HG03469 (cell line): ENCODE data around the gene MKX.

Source experiments
- ATAC-seq: cut with Tn5 transposase; IDR thresholded peaks from one replicate; pipeline ENCODE4 v1.9.1; 2021; ENCODE audit warnings: mild to moderate bottlenecking, moderate library complexity, moderate number of reproducible peaks; ENCODE audit not compliant: unreplicated experiment

Gene MKX, protein sequence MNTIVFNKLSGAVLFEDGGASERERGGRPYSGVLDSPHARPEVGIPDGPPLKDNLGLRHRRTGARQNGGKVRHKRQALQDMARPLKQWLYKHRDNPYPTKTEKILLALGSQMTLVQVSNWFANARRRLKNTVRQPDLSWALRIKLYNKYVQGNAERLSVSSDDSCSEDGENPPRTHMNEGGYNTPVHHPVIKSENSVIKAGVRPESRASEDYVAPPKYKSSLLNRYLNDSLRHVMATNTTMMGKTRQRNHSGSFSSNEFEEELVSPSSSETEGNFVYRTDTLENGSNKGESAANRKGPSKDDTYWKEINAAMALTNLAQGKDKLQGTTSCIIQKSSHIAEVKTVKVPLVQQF

DNA sequence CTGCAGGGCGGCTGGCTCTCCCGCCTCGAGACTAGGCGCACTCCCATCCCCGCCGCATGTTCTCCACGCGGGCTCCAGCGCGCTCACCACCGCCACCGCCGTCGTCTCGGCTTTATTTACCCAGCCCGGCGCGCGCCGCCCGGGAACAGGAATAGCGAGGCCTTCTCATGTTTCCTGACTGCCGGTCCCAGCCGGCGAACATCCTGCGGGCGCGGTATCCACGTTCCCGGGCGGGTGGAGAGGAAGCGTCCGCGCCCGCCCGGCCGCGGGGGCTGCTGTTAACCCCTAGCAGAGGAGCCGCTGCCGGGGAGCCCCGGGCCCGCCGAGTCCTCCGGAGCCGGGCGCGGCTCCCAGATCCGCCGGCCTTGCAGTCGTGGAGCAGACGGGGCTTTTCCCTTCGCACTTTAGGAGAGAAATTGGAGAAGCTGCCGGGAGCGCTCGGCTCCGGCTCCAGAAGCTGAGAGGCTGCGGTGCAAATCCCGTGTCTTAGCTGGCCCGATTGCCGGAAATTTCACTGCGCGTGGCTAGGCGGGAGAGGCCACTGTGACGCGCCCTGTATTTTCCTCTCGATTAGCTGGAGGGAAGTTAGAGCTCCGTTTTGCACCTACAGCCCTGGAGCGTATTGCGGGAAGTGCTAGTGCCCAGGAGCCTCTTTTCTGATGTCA is at the start of gene MKX:
TSS of gene MKX (minus strand) at position 88 of the 665 bp plus-strand sequence. CDS start 2,404 bp downstream, outside the sequence.
- no peak for ATAC-seq

DNA sequence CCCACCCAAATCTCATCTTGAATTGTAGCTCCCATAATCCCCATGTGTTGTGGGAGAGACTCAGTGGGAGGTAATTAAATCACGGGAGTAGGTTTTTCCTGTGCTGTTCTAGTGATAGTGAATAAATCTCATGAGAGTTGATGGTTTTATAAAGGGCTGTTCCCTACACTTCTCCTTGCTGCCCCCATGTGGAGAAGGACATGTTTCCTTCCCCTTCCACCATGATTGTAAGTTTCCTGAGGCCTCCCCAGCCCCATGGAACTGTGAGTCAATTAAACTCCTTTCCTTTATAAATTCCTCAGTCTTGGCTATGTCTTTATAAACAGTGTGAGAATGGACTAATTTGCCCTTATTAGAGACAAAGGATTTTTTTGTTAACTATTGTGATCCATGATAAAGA is 48.5 kb upstream of the MKX start:
- ATAC-seq = no peak

DNA sequence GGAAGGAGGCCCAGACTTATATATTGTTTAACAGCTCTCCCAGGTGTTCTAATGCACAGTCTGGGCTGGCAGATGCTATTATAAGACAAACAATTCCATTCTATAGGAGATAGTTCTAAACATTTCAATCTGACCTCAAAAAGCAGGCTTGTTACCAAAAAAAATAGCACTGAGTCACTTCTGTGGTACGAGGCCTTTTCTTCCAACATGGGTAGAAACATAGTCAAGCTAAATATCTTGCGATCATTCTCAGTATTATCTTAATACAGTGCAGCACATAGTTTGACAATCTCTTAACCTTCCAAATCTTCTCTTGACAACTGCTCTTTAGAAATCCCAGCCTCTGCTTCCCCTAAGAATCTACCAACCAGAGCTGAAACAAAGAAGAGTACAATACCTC is 46.6 kb upstream of the MKX start:
- ATAC-seq = no peak

DNA sequence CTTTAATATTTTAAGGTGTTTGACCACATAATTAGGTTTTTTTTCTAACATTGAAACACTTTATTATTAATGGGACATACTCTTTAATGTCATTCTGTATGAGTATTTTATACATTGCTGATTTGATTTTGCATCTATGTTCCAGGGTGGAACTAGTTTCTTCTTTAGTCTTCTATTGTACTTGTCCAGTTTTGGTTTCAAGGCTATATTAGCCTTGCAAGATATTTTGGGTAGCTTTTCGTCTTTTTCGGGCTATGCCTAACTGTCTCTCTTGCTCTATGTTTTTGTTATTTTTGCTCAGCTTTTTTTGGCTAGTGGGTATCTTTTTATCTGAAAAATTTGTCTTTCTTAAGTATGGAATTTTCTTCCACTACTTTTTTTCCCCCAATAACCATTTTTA is 38.7 kb upstream of the MKX start:
- no peak for ATAC-seq

DNA sequence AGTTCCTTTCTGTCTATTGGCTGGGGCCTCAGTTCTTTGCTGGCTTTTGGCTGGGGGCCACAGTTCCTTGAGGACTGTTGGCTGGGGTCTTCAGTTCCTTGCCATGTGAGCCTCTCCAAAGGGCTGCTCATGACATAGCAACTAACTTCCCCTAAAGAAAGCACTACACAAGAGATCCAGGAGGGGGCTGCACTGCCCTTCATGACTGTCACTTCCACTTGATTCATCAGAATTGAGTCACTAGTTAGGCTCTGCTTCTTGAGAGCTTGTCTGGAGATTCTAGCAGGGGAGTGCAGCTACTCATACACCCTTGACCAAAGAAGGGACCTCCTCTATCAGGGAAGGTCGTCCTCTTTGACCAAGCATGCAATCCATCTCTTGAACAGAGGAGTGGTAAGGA is 38.0 kb upstream of the MKX start:
- ATAC-seq = no peak

DNA sequence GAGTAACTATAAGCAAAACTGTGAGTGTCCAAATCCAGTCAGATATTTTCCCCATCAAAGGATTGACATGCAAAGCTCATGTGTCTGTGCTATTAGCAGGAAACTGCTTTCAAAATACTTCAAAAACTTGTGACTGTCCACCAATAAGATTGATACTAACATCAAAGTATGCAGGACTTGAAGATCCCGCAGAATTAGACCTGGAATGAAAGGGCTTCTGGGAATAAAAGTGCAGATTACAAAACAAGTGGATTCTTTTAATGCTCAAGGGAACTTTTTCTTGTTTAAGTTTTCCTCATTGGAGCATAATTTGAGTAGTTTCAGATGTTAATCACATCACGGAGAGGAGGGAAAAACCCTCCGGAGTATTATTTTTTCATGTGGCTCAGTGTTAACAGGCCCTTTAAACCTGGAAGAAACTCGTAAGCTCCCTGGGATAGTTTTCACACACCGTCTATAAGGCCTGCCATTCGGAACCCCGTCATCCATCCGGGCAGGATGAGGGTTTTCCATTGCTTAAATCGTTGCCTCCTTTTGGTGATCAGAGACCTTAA is 33.9 kb upstream of the MKX start:
- ATAC-seq = no peak

DNA sequence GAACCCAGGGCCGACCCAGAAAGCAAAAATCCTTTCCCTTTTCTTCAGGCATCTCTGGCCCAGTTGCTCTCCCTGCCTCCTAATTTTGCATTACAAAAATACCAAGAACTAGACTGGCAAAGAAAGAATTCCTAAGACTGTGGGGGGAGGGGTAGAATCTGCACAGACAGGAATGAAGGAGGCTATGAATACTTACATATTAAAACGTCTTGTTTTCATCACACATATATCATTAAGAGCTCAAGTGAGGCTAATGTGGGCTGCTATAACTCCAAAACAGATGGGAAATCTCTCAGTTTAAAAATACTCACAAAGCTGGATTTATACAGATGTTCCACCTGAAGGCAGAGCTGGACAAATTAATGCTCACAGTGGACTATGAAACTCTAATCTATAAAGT is 29.2 kb upstream of the MKX start:
- no peak for ATAC-seq

DNA sequence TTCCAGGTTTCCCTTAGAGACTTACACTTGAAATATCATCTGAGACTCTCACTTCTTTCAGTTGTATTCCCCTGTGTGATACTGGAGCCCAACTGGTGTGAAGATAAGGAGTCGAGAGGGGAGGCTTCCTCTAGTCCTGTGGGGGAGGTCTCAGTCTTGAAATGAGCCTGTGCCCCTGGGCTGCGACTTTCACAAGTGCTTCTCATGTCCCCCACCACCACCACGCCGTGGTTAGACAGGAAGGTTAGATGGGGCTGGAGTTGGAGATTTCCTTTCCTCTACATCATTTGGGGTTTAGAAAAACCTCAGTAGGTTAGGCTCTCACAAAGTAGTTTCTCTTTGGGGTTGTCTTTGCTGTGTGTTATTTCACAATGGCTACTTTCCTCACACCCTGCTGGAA is 25.6 kb upstream of the MKX start:
- no peak for ATAC-seq

DNA sequence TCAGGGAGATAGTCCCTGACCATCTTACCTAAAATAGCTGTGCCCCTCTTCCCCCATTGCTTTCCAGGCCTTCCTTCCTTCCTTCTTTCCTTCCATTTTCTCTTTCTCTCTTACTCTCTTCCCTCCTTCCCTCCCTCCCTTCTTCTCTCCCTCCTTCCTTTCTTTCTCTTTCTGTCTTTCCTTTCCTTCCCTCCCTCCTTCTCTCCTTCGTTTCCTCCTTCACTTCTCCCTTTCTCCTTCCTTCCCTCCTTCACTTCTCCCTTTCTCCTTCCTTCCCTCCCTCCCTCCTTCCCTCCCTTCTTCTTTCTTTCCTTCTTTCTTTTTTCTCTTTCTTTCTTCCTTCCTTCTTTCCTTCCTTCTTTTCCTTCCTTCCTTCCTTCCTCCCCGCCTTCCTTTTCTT is 24.6 kb upstream of the MKX start:
- ATAC-seq = no peak

DNA sequence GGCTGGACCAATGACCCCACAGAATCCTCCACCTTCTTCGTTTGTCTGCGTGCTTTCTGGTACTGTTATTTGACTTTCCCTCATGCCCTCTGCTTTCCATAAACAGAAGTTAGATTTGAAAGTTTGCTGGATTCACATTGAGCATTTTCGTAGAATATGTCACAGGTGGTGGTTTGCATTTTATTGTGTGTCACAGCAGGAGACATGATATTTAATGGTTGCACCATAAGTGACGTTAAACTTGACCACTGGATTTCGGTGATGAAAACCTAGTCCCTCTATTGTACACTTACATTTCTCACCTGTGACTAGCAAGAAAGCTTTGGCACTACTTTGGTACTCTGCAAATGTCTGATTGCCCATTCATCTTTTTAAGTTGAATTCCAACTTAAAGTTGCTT is 15.2 kb upstream of the MKX start:
- ATAC-seq = no peak

DNA sequence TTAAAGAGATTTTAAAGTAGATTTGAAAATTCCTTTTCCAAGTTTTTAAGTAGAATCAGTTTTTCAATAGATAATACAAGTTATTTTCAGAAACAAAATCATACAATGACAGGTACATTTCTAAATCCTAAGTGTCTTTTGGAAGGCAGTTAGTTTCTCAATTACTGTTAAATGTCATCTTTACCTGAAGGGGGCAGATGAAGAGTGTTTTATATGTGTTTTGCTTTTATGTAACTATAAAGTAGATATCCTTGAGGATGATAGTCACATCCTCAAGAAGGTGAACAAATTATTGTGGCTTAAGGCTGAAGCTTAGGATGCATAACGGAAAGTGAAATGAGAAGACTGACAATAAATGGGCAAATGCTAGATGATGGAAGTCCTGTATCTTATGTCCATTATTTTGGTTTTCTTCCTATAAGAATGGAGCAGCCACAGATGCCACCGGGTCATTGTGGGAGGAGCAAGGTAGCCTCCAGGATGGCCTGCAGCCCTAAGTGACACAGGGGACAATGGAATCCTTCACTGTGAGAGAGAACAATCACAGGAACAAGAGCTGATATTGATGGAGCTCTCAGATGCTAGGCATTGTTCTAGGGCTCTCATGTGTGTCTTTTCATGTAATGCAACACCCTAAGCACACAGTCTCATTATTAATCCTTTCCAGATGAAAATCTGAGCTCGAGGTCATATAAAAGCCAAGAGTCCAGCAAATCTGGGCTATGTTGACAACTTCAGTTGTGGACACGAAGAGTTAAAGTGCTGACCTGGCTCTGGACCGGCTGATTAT is 14.1 kb upstream of the MKX start:
- no peak for ATAC-seq

DNA sequence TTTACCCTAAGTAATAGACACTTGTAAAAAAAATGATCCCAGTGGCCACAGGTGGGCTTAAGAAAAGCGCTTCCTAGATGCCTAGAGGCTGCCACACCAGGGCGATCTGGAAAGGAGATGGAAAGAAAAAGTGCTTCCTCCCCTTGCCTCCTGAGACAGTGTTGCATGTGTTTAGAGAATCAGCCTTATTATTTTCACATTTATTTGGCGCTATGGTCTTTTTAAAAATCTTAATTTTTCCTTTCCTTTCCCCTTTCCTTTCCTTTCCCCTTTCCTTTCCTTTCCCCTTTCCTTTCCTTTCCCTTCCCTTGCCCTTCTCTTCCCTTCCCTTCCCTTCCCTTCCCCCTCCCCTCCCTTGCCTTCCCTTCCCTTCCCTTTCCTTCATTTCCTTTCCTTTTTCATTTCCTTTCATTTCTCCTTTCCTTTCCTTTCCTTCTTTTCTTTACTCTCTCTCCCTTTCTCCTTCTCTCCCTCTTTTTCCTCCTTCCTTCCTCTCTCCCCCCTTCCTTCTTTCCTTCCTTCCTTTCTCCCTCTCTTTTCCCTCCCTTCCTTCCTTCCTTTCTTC is 7.1 kb upstream of the MKX start:
- ATAC-seq = no peak

DNA sequence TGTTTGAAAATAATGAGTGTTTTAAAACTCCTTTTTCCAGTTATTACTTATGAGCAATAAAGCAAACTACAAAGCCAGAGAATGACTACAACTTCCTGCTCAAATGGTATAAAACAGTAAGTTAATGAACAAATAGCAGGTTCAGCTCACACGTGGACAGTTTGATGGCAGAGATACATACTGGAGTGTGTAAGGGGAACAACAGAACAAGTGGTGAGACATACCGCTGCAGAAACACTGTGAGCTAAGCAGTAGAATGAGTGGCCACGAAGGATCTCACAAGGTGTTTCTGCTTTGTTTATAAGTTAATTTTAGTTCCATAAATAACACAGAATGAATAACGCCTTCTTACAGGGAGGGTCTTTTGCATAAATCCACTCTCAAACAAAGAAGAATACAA is 3.0 kb upstream of the MKX start:
- no peak for ATAC-seq

DNA sequence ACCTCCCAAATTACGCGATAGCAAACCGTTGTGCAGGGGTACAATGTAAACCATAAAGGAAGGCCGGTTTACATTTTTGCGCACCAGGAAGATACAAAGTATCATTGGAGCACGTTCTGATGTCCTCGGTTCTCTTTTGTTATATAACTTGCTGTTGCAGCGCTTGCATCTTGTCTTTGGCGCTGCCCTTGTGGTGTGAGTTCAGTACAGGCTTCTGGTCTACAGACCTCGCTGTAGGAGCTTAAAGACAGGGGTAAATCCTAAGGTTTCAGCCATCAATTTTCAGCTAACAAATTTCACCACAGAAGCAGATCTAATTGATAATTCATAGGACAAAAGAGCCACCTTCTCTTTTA is 1.5 kb upstream of the MKX start:
- ATAC-seq = no peak

DNA sequence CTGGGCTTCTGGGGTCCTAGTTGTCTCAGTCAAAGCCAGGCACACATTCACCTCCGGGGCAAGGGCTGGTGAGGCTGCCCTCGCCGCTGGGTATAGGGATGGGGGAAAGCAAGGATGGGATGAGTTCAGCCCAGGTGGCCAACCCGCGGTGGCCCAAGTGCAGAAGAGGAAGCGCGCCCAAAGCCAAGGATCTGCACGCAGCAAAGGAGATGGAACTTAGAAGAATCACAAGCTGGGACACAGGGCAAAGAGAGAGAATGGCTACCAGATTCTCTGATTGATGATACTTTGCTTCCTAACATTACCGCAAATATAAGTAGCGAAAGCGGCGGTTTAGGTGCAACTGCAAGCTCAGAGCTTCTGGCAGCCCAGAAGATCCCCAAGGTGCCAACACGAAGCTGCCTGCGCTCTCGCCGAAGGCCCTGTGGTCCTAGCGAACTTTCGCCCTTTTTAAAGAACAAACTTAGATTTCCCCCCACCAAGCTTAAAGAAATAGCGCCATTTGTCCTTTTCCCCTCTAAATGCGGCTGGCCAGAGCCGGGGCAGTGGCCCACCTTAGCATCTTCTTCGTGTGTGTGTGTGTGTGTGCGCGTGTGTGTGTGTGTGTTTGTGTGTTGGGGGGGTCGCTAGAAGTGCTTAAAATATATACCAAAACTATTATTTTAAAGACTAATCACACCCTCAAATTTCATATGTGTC is 927 bp upstream of the MKX start:
- no peak for ATAC-seq

DNA sequence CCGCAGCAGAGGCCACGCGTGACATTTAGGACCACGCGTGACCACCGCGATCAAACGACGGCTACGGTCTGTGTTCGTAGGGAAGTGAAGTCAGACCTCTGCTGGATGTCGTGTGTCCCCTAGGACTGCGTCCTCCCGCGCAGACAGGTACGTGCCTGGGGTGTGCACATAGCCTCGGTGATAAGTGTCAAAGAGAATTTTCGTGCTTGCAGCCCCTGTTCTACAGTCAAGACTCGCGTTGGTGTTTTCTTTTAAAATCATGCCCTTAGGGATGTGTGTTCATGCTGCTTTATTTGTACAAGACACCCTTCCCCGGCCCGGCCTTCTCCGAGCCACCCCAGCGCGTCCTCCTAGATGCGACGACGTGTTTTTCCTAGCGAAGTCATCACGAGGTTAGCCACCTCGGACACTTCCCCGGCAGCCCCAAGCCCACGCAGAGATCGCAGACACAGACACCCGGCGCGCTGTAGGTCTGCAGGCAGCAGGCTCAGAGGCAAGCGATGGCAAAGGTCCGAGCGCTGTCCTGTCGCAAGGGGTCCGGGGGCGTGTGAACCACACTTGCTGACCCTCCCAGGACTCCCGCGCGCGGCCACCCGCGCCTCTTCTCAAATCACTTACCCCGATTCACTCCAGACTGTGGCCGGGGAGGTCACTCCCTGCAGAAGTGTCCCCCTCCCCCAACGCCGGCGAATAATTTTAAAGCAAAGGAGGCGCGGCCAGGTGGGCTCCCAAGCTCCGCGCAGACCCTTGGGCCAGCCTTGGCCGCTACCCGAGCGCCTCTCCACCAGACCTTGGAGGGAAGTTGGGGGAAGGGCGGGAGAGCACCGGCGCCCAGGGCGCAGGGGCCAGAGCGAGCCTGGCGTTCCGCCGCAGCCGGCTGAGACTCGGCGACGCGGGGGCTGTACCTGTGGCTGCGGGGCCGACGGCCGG is 552 bp downstream of the MKX start:
- no peak for ATAC-seq

DNA sequence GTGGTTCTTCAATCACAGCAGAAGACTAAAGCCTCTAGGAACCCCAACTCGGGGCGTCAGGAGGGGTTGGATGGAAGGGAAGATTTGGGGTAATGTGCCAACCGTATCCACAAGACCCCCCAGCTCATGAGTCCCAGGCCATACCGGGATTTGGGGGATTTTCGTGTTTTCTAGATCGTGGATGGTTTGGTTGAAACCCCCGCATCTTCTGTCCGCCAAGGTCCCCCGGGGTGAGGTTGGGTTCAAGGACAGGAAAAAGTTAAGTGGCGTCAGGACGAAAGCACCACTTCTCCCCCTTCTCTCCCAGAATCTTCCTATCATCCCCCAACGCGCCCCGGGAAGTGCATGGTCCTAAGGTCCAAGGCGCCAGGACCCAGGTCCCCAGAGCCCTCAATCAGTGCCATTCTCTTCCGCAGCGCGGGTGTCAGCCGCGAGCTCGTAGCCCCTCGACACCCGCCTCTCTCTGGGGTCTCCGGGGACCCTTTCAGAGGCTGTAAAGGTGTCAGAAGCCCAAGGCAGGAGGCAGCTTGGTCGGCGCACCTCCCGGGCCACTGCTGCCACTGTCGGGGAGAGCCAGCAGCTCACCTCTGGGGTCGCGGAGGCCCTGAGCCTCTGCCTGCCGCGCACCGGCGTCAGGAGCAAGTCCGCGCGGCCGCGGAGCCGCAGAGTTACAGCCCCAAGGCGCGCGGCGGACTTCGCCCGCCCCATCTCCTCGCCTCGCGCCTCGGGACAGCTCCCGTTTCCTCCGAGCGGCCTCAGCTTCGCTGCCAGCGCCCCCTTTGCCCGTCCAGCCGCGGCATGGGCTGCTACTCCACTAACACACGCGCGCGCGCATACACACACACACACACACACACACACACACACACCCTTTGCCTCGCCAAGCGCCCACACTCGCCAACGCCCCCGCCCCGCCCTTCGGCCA is 1.5 kb downstream of the MKX start:
- ATAC-seq = no peak

DNA sequence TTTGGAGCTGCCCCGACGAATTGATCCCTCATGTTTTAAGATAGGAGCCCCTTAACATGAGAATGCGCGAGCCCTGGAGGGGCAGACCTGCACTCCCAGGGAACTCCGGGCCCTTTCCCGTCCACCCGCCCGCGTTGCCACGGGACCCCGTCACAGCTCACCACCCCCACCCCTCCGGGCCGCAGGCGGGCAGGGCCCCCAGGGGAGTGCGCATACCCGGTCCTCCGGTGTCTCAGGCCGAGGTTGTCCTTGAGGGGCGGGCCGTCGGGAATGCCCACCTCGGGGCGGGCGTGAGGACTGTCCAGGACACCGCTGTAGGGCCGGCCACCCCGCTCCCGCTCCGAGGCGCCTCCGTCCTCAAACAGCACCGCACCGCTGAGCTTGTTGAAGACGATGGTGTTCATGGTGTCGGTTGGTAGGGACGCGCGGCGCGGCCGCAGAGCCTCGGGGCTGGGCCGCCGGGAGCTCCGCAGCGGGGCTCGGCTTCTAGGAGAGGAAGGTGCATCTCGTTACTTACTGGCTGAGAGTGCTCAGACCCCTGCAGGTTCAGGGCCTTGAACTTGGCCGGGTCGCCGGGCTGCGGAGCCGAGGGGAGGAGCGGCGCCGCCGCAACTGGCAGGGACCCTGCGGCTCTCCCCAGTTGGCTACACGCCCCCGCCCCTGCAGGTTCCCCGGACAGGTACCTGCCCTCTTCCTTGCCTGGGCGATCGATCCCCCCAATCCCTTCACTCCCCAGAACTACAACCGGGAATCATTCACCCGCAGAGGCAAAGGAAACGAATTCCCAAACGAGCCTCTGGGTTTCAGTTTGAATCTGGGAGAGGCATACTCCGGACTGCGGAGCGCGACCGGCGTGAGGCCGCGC is 2.4 kb downstream of the MKX start:
- no peak for ATAC-seq
